Measurements from ENCODE around the gene CERK.
"Not testable (repeated sequence)": the region's sequence is repeated elsewhere in the genome, so short reads cannot be mapped to it uniquely, and the experiment has no call there.

Gene CERK

DNA sequence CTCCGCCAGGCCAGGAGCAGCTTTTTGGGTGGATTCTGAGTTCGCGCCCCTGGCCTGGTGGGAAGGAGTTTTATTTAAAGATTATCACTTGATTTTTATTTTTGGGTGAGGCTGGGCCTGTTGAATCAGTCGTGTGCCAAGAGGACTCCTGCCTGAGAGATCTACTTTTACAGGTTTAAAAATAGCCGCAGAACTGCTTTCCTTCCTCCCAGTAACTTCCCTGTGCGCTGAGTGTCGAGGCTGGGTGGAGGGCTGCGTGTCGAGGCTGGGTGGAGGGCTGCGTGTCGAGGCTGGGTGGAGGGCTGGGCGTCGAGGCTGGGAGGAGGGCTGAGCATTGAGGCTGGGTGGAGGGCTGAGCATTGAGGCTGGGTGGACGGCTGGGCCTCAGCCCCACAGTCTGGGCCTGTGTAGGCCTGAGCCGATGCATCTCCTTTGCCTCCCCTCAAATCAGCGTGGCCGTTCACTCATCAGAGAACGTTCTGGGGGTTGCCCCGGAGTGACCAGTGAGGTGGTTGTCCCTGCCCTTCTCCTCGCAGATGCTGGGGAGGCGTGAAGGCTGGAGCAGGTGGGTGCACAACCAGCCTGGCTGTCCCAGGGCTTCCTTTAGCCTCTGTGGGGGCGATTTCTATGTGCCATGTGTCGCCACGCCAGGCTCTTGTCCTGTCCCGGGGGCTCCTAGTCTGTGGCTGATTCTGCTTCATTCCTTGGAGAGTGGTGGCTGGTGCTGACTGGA lies 87.8 kb downstream of the CERK start:
- no peak for DNase-seq (ENCODE audit: low read depth in 2 of 3, low spot score in 1 of 3)

DNA sequence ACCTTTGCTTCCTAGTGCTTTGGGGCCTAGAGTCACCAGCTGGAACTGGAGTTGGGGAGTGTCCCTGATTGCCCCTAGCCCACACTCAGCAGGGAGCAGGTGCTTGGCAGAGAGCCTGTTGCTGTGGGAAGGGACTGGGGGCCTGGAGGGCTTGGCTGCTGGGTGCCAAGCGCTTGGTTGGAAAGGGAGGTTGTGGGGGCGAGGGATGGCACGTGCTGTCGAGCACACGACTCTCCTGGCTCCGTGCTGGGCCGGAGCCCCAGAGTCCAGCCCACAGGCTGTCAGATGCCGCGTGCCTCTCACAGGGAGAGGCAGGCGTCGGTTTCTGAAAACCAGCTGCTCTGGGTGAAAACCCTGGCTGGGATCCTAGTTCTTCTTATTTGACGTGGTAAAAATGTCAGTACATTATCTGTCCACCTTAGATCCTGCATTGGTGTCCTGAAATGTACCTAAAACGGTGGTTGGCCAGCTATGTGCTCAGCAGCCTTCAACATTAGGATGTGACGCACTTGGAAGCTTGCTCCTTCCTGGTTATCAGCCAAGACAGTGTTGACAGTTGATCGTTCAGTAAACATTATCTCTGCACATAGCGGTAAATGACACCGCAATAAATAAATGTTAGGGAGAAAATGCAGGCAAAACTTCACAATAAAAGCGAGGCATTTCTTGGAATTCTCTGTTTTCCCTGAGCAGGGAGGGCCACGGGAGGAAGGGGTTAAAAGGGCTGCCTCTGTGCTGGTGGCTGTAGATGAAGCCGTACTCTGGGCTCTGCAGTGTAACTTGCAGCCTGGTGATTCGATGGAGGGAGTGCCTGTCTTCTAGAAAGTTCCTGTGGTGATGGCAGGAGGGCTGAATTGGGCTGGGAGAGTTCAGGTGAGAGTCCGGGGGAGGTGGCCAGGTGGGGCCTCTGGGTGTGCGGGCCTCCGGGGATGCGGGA lies 88.6 kb downstream of the CERK start:
- DNase-seq (ENCODE audit: low read depth in 2 of 3, low spot score in 1 of 3) = no peak

DNA sequence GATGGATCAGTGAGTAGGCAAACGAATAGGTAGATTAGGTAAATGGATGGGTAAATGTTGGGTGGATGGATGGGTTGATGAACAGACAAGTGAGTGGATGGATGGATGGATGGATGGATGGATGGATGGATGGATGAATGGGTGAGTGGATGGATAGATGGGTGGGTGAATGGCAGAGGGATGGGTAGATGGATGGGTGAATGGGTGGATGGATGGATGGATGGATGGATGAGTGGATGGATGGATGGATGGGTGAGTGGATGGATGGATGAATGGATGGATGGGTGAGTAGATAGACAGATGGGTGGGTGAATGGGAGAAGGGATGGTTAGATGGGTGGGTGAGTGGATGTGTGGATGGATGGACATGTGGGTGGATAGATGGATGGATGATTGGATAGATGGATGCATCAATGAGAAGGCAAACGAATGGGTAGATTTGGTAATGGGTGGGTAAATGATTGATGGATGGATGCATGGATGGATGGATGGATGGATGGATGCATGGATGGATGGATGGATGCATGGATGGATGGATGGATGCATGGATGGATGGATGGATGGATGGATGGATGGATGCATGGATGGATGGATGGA lies 89.7 kb downstream of the CERK start:
- DNase-seq (ENCODE audit: low read depth in 2 of 3, low spot score in 1 of 3) = not testable (repeated sequence)

DNA sequence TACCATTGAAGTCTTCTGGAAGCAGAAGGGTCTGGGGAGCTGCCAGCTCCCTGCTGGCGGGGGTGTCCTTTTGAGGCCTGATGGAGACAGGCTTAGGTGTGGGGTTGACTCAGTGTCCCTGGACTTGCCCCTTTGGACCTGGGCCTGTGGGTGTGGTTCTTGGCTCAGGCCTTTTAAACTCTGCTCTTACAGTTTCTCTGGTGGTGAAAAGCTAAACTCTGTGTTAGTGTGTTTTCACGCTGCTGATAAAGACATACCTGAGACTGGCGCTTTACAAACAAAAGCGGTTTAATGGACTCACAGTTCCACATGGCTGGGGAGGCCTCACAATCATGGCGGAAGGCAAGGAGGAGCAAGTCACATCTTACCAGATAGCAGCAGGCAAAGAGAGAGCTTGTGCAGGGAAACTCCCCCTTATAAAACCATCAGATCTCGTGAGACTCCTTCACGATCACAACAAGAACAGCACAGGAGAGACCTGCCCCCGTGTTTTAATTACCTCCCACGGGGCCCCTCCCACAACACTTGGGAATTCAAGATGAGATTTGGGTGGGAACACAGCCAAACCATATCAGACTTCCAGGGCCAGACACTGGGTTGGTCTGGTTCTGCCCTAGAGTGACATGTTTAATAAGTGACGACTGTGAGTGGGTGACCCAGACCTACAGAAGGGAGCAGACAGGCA lies 91.4 kb downstream of the CERK start:
- DNase-seq (ENCODE audit: low read depth in 2 of 3, low spot score in 1 of 3) = no peak

DNA sequence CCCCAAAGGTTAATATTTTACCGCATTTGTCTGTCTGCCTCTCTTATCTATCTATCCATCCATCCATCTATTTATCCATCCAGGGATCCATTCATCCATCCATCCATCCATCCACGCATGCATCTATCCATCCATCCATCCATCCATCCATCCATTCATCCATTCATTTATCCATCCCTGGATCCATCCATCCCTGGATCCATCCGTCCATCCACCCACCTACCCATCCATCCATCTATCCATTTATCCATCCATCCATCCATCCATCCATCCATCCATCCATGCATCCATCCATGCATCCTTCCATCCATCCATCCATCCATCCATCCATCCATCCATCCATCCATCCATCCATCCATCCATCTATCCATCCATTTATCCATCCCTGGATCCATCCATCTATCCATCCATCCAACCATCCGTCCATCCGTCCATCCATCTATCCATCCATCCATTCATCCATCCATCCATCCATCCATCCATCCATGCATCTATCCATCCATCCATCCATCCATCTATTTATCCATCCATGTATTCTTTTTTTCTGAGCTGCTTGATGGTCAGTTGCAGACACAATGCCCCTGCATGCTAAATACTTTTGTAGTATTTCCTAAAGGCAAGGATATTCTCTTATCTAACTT lies 95.1 kb downstream of the CERK start:
- DNase-seq (ENCODE audit: low read depth in 2 of 3, low spot score in 1 of 3) = not testable (repeated sequence)

DNA sequence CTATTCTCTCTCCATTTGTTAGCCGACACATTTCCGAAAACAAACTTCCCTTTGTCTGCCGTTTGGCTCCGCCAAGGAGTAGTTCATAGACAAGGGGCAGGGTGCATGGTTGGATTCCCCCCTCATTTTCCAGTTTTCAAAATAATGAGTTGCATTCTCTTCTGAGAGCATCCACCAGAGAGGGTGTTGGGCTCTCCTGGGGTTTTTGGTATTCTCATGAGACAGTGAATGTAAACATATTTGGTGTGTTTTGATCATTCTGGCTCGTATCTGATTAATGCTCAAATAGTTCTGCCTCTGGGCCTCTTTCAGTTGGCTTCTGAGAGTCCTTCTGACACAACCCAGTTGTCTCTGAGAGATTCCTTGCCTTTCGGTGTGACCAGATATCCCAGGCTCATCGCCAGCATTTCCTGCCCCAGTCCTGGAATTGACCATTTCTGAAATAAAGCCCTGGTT lies 96.2 kb downstream of the CERK start:
- DNase-seq (ENCODE audit: low read depth in 2 of 3, low spot score in 1 of 3) = no peak

DNA sequence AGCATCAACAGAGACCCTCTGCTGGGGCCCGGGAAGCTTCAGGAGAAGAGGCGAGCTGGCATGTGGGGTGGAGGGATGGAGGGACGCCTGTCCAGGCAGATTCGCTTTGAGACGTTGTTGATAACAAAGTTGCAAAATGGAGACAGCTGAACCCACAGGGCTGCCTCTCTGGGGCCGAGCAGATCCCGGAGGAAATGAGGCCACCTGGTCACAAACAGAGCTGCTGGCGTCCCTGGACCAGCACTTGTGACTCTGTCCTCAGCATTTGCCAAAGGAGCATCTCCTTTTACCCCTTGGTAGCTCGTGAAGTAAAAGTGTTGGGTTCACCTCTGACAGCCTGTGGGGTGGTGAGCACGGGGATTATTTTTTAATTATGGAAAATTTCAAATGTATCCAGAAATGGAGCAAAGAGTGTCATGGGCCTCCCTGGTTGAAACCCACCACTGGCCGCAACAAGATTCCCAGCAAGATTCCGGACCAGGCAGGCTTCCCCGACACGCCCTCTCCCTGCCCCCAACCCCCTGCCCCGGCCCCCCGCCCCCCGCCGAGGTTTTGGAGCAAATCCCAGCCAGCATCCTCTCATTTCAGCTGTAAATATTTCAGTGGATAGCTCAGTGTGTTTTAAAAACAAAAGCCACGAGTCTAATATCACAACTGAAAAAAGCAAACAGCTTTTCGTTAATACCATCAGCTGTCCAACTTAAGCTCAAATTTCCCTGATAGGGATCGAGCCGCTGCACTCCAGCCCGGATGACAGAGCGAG lies 97.6 kb downstream of the CERK start:
- no peak for DNase-seq (ENCODE audit: low read depth in 2 of 3, low spot score in 1 of 3)

DNA sequence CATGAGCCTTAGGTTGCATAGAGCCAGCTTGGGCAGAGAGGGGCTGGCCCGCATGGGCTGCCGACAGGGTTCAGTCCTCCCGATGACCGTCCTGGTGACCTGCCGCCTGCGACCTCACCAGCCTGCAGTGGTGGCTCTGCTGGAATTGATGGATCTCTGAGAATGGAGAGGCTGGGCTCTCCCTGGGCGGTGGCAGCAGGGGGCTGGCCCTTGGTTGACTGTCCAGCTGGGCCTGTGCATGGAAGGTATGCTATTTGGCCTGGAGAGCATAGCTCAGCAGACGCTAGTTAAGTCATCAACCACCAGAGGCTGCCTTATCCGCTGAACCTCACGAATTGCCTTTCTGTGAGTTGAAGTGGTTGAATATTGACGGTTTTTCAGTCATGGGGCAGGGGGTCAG lies 98.2 kb downstream of the CERK start:
- DNase-seq (ENCODE audit: low read depth in 2 of 3, low spot score in 1 of 3) = no peak

DNA sequence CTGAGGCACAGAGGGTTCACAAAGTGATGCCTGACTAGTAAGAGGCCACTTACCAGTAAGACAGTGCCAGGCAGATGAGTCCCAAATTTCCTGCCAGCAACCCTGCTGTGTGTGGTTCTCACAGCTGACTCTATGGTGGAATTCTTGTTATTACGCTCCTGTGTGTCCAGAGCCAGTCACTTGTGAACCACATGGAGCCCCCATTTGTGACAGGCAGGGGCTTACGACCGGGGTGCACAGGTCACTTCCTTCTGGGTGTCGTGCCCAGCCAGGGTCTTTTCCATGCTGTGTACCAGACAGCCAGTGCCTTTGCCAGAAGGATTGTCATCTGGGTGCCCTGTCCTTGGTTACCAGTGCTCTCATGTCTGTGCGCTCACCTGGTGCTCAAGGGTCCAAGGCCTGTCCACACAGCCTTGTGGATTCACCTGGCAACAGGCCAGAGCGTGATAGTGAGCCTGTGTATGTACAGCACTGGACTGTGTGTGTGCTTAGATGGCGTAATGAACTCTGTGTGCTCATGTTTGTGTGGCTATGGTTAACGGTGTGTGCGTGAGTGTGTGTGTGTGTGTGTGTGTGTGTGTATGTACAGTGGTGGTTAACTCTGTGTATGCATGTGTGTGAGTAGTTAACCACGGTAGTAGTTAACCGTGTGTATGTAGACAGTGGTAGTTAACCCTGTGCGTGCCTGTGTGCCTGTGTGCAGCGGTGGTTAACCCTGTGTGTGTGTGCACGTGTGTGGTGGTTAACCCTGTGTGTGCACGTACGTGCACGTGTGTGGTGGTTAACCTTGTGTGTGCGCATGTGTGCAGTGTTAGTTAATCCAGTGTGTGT lies 99.2 kb downstream of the CERK start:
- no peak for DNase-seq (ENCODE audit: low read depth in 2 of 3, low spot score in 1 of 3)

DNA sequence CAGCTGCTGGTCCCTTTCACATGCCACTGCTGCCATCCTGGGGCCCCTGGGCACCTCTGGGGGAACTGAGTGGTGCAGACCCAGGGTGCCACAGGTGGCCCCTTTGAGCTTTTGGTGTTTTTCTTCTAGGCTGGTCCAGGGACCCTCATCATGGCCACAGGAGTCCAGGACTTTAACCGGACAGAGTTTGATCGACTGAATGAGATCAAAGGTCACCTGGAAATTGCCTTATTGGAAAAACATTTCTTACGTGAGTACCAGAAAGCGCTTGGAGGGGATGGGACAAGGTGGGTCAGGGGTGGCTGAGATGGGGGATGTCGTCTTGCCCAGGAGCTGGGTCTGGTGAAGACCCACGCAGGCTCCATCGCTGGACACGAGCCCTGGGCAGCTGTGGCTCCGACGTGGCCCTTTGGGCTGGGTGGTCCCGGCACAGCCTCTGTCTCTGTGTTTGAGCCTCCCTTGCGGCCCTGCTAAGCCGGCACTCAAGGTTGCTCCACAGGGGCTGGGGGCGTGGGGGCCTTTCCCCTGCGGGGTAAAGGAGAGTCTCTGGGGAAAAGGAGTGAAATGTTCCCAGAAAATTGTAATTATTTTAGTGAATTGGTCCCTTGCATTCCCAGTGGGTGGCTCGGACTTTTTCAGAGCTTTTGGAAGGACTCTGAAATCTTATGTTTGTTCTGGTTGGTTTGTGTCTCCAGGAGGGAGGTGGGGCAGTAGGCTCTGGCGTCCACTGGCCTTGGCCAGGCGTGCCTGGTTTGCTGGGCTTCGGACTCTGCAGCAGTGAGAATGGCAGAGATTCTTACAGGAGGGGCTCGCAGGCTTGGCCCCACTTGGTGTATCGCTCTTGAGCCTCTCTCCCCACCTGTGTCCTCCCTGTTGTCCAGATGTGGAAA lies 100.1 kb downstream of the CERK start:
- DNase-seq (ENCODE audit: low read depth in 2 of 3, low spot score in 1 of 3) = no peak

DNA sequence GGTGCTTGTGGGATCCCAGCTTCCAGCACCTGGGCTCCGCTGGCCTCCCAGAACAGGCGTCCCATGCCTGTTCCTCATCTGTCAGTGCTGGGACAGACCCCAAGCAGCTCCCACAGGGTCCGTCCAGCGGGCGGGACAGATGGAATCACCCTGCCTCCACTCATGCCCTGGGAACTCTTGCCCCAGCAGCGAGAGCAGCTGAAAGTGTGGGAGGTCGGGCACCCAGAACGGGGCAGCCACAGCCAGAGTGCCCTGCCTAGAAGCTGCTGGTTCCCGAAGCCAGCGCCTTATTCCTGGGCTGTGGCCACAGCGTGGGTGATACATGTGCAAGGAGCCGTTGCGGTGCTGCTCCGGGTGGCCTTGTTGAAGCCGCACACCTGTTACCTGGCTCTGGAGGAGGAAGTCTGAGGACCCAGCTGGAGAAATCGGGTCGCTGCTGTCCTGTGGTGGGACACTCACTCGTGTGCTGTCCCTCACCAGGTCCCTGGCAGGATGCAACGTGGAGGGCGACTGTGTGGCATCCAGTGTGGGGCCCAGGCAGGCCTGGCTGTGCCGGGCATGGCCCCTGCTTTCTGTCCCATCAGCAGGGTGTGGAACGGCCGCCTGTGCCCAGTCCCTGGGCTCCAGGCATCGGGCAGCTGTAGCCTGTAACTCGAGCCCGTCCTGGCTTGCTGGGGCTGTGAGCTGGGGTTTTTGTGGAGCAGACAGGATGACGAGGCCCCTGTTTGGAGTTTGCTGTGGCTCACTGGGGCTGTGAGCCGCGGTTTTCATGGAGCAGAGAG lies 101.6 kb downstream of the CERK start:
- DNase-seq (ENCODE audit: low read depth in 2 of 3, low spot score in 1 of 3) = no peak

DNA sequence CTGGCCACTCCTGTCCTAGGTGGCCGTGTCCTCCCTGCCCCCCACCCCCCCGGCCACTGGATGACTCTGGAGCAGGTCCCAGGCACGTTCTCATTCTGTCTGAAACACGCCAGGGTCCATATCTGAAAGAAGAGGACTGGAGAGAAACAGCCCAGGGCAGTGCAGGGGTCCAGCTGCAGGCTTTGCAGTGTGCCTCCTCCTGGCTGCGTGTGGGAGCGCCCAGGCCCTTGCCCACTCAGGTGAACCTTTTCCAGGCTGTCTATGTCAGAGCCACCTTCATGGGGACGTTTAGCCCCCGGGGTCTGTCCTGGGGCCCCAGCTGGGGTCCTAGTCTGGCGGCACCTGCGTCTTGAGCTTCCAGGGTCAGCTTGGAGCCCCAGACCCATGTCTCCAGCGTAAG lies 102.3 kb downstream of the CERK start:
- no peak for DNase-seq (ENCODE audit: low read depth in 2 of 3, low spot score in 1 of 3)

DNA sequence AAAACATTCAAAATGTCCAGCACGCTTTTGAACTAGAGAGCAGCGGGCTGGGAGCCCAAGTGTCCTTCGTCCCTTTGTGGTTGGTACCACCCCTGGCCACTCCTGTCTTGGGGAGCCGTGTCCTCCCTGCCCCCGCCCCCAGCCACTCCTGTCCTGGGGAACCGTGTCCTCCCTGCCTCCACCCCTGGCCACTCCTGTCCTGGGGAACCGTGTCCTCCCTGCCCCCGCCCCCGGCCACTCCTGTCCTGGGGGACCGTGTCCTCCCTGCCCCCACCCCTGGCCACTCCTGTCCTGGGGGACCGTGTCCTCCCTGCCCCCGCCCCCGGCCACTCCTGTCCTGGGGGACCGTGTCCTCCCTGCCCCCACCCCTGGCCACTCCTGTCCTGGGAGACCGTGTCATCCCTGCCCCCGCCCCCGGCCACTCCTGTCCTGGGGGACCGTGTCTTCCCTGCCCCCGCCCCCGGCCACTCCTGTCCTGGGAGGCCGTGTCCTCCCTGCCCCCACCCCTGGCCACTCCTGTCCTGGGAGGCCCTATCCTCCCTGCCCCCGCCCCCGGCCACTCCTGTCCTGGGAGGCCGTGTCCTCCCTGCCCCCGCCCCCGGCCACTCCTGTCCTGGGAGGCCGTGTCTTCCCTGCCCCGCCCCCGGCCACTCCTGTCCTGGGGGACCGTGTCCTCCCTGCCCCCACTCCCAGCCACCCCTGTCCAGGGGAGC lies 102.9 kb downstream of the CERK start:
- DNase-seq (ENCODE audit: low read depth in 2 of 3, low spot score in 1 of 3) = not testable (repeated sequence)
